ENCODE data around the gene SETBP1.

- TF ChIP-seq CTCF (IDR thresholded peaks at IDR 0.05; ENCODE audit: insufficient read depth, low read depth, low read length) (no peak), EZH2 (IDR thresholded peaks at IDR 0.05; ENCODE audit: insufficient read depth, low read length) (no peak)
These were observed 43.3 kb upstream of the SETBP1 start for GRCh38 chr18:44637210-44638033.

Data from astrocyte (in vitro differentiated cells and primary cell).